Activated CD8-positive, alpha-beta memory T cell treated with anti-CD3 and anti-CD28 coated beads, Interleukin-2, amount 50 U/mL, for 24 hours (primary cell): ENCODE data around the gene LAMTOR2.

ENCODE experiments used
- DNase-seq: peaks from one replicate; pipeline ENCODE4 v3.0.0-alpha.2; 2020; ENCODE audit errors: extremely low read depth

Gene LAMTOR2

GRCh38 chr1:156075775-156076204 is 21.2 kb downstream of the LAMTOR2 start:
- no peak for DNase-seq

GRCh38 chr1:156076609-156077429 is 22.2 kb downstream of the LAMTOR2 start:
- no peak for DNase-seq

GRCh38 chr1:156077430-156077760 is 22.8 kb downstream of the LAMTOR2 start:
- DNase-seq = no peak

- DNase-seq = no peak
These were observed 24.1 kb downstream of the LAMTOR2 start for GRCh38 chr1:156078728-156079127.

GRCh38 chr1:156079762-156080161 is 25.2 kb downstream of the LAMTOR2 start:
- no peak for DNase-seq

- no peak for DNase-seq
These were observed 25.8 kb downstream of the LAMTOR2 start for GRCh38 chr1:156080241-156080862.

GRCh38 chr1:156080863-156081179 is 26.2 kb downstream of the LAMTOR2 start:
- no peak for DNase-seq

- no peak for DNase-seq
These were observed 26.8 kb downstream of the LAMTOR2 start for GRCh38 chr1:156081180-156081916.

GRCh38 chr1:156081917-156082308 is 27.3 kb downstream of the LAMTOR2 start:
- DNase-seq = no peak

GRCh38 chr1:156082309-156083091 is 27.9 kb downstream of the LAMTOR2 start, which contains the start of gene MEX3A:
TSS of gene MEX3A (minus strand) at chr1:156082465. CDS start at chr1:156081998, 467 bp downstream.
- DNase-seq = no peak

GRCh38 chr1:156083800-156084790 is 29.5 kb downstream of the LAMTOR2 start:
- no peak for DNase-seq

- DNase-seq = no peak
These were observed 31.7 kb downstream of the LAMTOR2 start for GRCh38 chr1:156086256-156086662.

GRCh38 chr1:156089704-156090103 is 35.1 kb downstream of the LAMTOR2 start:
- DNase-seq = no peak

GRCh38 chr1:156090138-156090839 is 35.7 kb downstream of the LAMTOR2 start:
- no peak for DNase-seq

- DNase-seq = peak; percentile 73
These were observed 36.2 kb downstream of the LAMTOR2 start for GRCh38 chr1:156090840-156091188.

GRCh38 chr1:156091610-156092009 is 37.0 kb downstream of the LAMTOR2 start:
- DNase-seq = no peak

- no peak for DNase-seq
These were observed 41.4 kb downstream of the LAMTOR2 start for GRCh38 chr1:156095906-156096508.

- peak; percentile 85 for DNase-seq
These were observed 42.2 kb downstream of the LAMTOR2 start for GRCh38 chr1:156096640-156097391.
